Middle frontal gyrus (tissue), 1 donor: ENCODE measurements around the gene JARID2.

Experiments used
- DNase-seq: peaks from one replicate; pipeline ENCODE4 v3.0.0-alpha.2; 2015; ENCODE audit warnings: low spot score; ENCODE audit errors: extremely low spot score

The JARID2 gene

GRCh38 chr6:15487262-15487661 is 241.4 kb downstream of the JARID2 start:
- no peak for DNase-seq

- no peak for DNase-seq
These were observed 243.5 kb downstream of the JARID2 start for GRCh38 chr6:15489261-15489962.

- no peak for DNase-seq
These were observed 244.6 kb downstream of the JARID2 start for GRCh38 chr6:15490242-15491100.

- peak; percentile 81 for DNase-seq
These were observed 245.6 kb downstream of the JARID2 start for GRCh38 chr6:15491255-15491985.

- DNase-seq: no peak
These were observed 246.1 kb downstream of the JARID2 start for GRCh38 chr6:15491986-15492269.

GRCh38 chr6:15493437-15494168 is 247.7 kb downstream of the JARID2 start:
- DNase-seq: no peak

- no peak for DNase-seq
These were observed 249.6 kb downstream of the JARID2 start for GRCh38 chr6:15495375-15495901.

GRCh38 chr6:15496345-15497131 is 250.7 kb downstream of the JARID2 start:
- no peak for DNase-seq

GRCh38 chr6:15498640-15499039 is 252.8 kb downstream of the JARID2 start:
- no peak for DNase-seq

GRCh38 chr6:15499125-15499524 is 253.3 kb downstream of the JARID2 start:
- no peak for DNase-seq

GRCh38 chr6:15499591-15499990 is 253.7 kb downstream of the JARID2 start:
- no peak for DNase-seq

- DNase-seq: no peak
These were observed 254.3 kb downstream of the JARID2 start for GRCh38 chr6:15500078-15500740.

GRCh38 chr6:15500901-15501825 is 255.3 kb downstream of the JARID2 start:
- DNase-seq: no peak

- DNase-seq: no peak
These were observed 256.1 kb downstream of the JARID2 start for GRCh38 chr6:15501826-15502445.

- no peak for DNase-seq
These were observed 256.8 kb downstream of the JARID2 start for GRCh38 chr6:15502446-15503345.

GRCh38 chr6:15503346-15503680 is 257.4 kb downstream of the JARID2 start:
- DNase-seq: no peak

- DNase-seq: no peak
These were observed 258.2 kb downstream of the JARID2 start for GRCh38 chr6:15504040-15504495.
